PC-9 (cell line): ENCODE results near the gene TBCK. TPM values are rescaled to one million over a fixed set of nuclear protein-coding genes. Genes with fewer than 3 reads are reported as not detected.

ENCODE experiments used
- BruUV-seq: library from RNA; stranded (reverse); fragments of 400-500 nt; replicated peaks from 2 replicates; lab custom pipeline; 2021; lab: Mats Ljungman, UMichigan
- CTCF ChIA-PET: fragments of 300-600 bp; sonication (Branson Sonifier 250); formaldehyde crosslinking; loops from one replicate; lab custom pipeline; 2022; ENCODE audit warnings: antibody characterized with exemption; lab: Charles Lee
- POLR2A ChIA-PET: fragments of 300-600 bp; sonication (Branson Sonifier 250); formaldehyde crosslinking; loops from one replicate; lab custom pipeline; 2022; ENCODE audit warnings: antibody characterized with exemption; ENCODE audit not compliant: unreplicated experiment; lab: Charles Lee
- DNase-seq, 2 experiments: peaks; one replicate each; pipeline versions ENCODE4 v3.0.0 to v3.0.0-alpha.2; 2015 to 2022; ENCODE audit warnings: mixed read lengths in 1 of 2
- H2AFZ ChIP-seq: fragments of 200-600 bp; sonication (generic); 2 replicates; pipeline ENCODE4 v1.8.1; 2017; ENCODE audit warnings: antibody characterized with exemption
- H3F3A ChIP-seq: fragments of 200-600 bp; sonication (generic); 2 replicates; pipeline ENCODE4 v1.8.1; 2017; ENCODE audit warnings: antibody characterized with exemption, mild to moderate bottlenecking, low read depth; ENCODE audit not compliant: insufficient read depth
- H3K27ac ChIP-seq: fragments of 200-600 bp; sonication (generic); 2 replicates; pipeline ENCODE4 v1.6.1; 2016; ENCODE audit warnings: mixed run types
- H3K27me3 ChIP-seq: fragments of 200-600 bp; sonication (generic); 2 replicates; pipeline ENCODE4 v1.6.1; 2016; ENCODE audit warnings: low read depth, mixed run types; ENCODE audit not compliant: insufficient read depth
- H3K36me3 ChIP-seq: fragments of 200-600 bp; sonication (generic); 2 replicates; pipeline ENCODE4 v1.6.1; 2016; ENCODE audit warnings: low read depth, mixed run types
- H3K4me1 ChIP-seq: fragments of 200-600 bp; sonication (generic); replicated peaks from 2 replicates; pipeline ENCODE4 v1.6.1; 2016; ENCODE audit warnings: mixed run types; ENCODE audit not compliant: insufficient read depth
- H3K4me2 ChIP-seq: fragments of 200-600 bp; sonication (generic); 2 replicates; pipeline ENCODE4 v1.6.1; 2017; ENCODE audit warnings: mixed run types
- H3K4me3 ChIP-seq: fragments of 200-600 bp; sonication (generic); 2 replicates; pipeline ENCODE4 v1.6.1; 2016; ENCODE audit warnings: mixed run types
- H3K79me2 ChIP-seq: fragments of 200-600 bp; sonication (generic); 2 replicates; pipeline ENCODE4 v1.6.1; 2017; ENCODE audit warnings: low read depth, mixed run types
- H3K9me2 ChIP-seq: fragments of 200-600 bp; sonication (generic); 2 replicates; pipeline ENCODE4 v1.8.1; 2017; ENCODE audit warnings: mild to moderate bottlenecking; ENCODE audit not compliant: insufficient read depth
- H3K9me3 ChIP-seq: fragments of 200-600 bp; sonication (generic); 2 replicates; pipeline ENCODE4 v1.8.1; 2016; ENCODE audit warnings: low read depth; ENCODE audit not compliant: insufficient read depth
- H4K20me1 ChIP-seq: fragments of 200-600 bp; sonication (generic); 2 replicates; pipeline ENCODE4 v1.8.1; 2017; ENCODE audit not compliant: insufficient read depth
- CTCF ChIP-seq: fragments of 200-600 bp; sonication (generic); conservative IDR thresholded peaks from 2 replicates; pipeline ENCODE4 v1.6.1; 2017; ENCODE audit warnings: mixed run types, antibody characterized with exemption, mild to moderate bottlenecking, moderate library complexity
- EZH2 ChIP-seq: fragments of 200-600 bp; sonication (generic); IDR thresholded peaks from 2 replicates; pipeline ENCODE4 v1.8.0; 2017; ENCODE audit warnings: antibody characterized with exemption, low read depth
- intact Hi-C: fragments of 100-400 bp; cut with micrococcal nuclease; formaldehyde crosslinking; loops from one replicate; pipeline ENCODE4 v1.10.0; 2022; ENCODE audit not compliant: unreplicated experiment
- total RNA-seq: library from RNA; stranded (reverse); gene quantifications from 2 replicates; pipeline ENCODE4 v1.2.3, GENCODE V29; 2021

The TBCK gene
- total RNA-seq, 1 experiment from 2014 or later, result 18.7 TPM

DNA sequence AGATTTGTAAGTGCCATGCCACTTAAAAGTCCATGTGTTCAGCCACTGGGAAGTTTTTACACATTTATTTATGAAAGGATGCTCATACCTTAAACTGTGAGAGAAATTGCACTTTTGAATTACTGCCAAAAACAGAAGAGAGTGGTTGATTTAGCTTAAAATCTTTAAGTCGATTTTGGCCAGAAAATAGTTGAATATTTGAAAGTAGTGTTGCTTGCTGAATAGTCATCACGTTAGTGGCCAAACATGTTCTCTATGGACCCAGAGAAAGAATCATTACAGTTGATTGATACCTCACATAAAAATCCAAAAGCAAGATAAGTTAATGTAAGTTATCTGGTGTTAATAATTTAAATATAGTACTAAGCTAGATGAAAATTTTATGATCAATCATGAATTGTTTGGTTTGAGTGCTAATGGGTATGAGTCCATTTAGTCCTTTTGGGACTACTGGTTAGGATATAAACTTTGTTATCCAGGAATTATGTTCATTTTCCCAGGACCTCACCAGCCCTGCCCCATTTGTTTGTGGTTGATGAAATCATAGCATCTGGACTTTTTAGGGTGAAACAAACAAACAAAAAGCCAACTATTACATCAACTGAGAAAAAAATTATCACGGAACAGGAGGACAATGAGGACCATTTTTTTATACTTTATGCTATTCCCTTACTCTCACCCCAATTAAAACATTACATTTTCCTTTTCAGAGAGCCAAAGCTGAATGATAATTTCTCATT lies 46.2 kb upstream of the TBCK start:
- Histone ChIP-seq H3K4me1 (no peaks in the 10 kb centered on the region), H3K27me3 (no peaks in the 10 kb centered on the region), H3K27ac (no peak overlapping the region), H3K4me3 (no peak overlapping the region), H3K79me2 (no peaks in the 10 kb centered on the region), H3F3A (no peaks in the 10 kb centered on the region), H3K9me3 (no peaks in the 10 kb centered on the region), H2AFZ (no peak overlapping the region), H3K4me2 (no peak overlapping the region), H4K20me1 (no peaks in the 10 kb centered on the region), H3K9me2 (no peaks in the 10 kb centered on the region; the same call in 1 of the 2 replicates), H3K36me3 (no peaks in the 10 kb centered on the region)
- DNase-seq, result no peak
- BruUV-seq, result no TSS peak
- ChIA-PET POLR2A (no interaction called here), CTCF (no interaction called here)
- intact Hi-C loops, result loop anchor here (10.0 kb wide), 1 partner anchor 1023 kb away; no protein-coding TSS in a partner anchor
- TF ChIP-seq EZH2 (no peak), CTCF (no peak)

- no peaks in the 10 kb centered on the region; the same call in 1 of the 2 replicates for H3K9me2 ChIP-seq
- no peak overlapping the region for H2AFZ ChIP-seq
- no peaks in the 10 kb centered on the region for H4K20me1 ChIP-seq
- DNase-seq, result no peak
- no peaks in the 10 kb centered on the region for H3K36me3 ChIP-seq
- H3F3A ChIP-seq, result no peaks in the 10 kb centered on the region
- no peak overlapping the region for H3K27ac ChIP-seq
- CTCF ChIA-PET, result no interaction called here
- H3K4me2 ChIP-seq, result no peak overlapping the region
- intact Hi-C loops, result no loop called here
- no peak for TF ChIP-seq EZH2
- no peak for TF ChIP-seq CTCF
- no TSS peak for BruUV-seq
- no peaks in the 10 kb centered on the region for H3K27me3 ChIP-seq
- no peak overlapping the region for H3K4me3 ChIP-seq
- no peaks in the 10 kb centered on the region for H3K9me3 ChIP-seq
- H3K4me1 ChIP-seq, result no peaks in the 10 kb centered on the region
- POLR2A ChIA-PET, result no interaction called here
- no peaks in the 10 kb centered on the region for H3K79me2 ChIP-seq
These were observed 42.9 kb upstream of the TBCK start for GRCh38 chr4:106358899-106359298.

- no peak overlapping the region for H2AFZ ChIP-seq
- H3K27me3 ChIP-seq, result no peaks in the 10 kb centered on the region
- no peak overlapping the region for H3K4me3 ChIP-seq
- H3K4me2 ChIP-seq, result no peak overlapping the region
- POLR2A ChIA-PET, result no interaction called here
- H3K9me3 ChIP-seq, result no peaks in the 10 kb centered on the region
- TF ChIP-seq CTCF (no peak), EZH2 (no peak)
- H4K20me1 ChIP-seq, result no peaks in the 10 kb centered on the region
- H3K27ac ChIP-seq, result no peak overlapping the region
- CTCF ChIA-PET, result no interaction called here
- BruUV-seq, result no TSS peak
- H3K9me2 ChIP-seq, result no peaks in the 10 kb centered on the region; the same call in 1 of the 2 replicates
- no peaks in the 10 kb centered on the region for H3K4me1 ChIP-seq
- H3F3A ChIP-seq, result no peaks in the 10 kb centered on the region
- H3K79me2 ChIP-seq, result no peaks in the 10 kb centered on the region
- intact Hi-C loops, result no loop called here
- H3K36me3 ChIP-seq, result no peaks in the 10 kb centered on the region
- DNase-seq, result no peak
These were observed 39.2 kb upstream of the TBCK start for GRCh38 chr4:106355193-106355592.
